GM08714 (cell line): ENCODE results near the gene PPFIBP2.

Experiments
- H3K4me3 ChIP-seq: fragments of 200-500 bp; sonication (Bioruptor generic); 2 replicates; pipeline ENCODE4 v1.5.1; 2014; ENCODE audit warnings: mild to moderate bottlenecking, low read length, inconsistent platforms
- ZNF274 ChIP-seq: IDR thresholded peaks from 2 replicates; pipeline ENCODE4 v1.6.1; 2012; ENCODE audit warnings: mild to moderate bottlenecking, low read depth, low read length

PPFIBP2 gene

GRCh38 chr11:7612056-7612660, 98.4 kb downstream of the PPFIBP2 start:
- TF ChIP-seq ZNF274 = no peak
- no peak overlapping the region for H3K4me3 ChIP-seq

GRCh38 chr11:7612661-7613393, 99.0 kb downstream of the PPFIBP2 start:
- H3K4me3 ChIP-seq = no peak overlapping the region
- TF ChIP-seq ZNF274 = no peak

DNA sequence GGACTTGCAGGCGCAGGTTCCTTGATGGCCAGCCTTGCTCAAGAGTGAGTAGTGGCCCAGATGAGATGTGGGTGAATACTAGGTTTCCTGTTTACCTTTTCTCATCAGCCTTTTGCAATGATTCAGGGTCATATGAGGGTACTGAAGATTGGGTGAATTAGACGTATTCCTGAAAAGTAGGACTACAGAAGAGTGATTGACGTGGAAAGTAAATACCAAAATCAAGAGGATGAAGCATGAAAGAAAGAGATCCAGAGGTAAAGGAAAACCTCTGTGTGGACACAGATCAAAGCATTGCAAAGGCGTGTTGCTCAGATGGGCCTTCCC, 99.6 kb downstream of the PPFIBP2 start:
- no peak for TF ChIP-seq ZNF274
- H3K4me3 ChIP-seq = no peak overlapping the region

- H3K4me3 ChIP-seq = no peak overlapping the region
- TF ChIP-seq ZNF274 = no peak
These were observed 100.9 kb downstream of the PPFIBP2 start for GRCh38 chr11:7614656-7615055.

GRCh38 chr11:7617032-7617431, 103.2 kb downstream of the PPFIBP2 start:
- no peak overlapping the region for H3K4me3 ChIP-seq
- TF ChIP-seq ZNF274 = no peak

- H3K4me3 ChIP-seq = no peak overlapping the region
- TF ChIP-seq ZNF274 = no peak
These were observed 105.5 kb downstream of the PPFIBP2 start for GRCh38 chr11:7619322-7619721.

- no peak for TF ChIP-seq ZNF274
- no peak overlapping the region for H3K4me3 ChIP-seq
These were observed 107.3 kb downstream of the PPFIBP2 start for GRCh38 chr11:7621090-7621489.

DNA sequence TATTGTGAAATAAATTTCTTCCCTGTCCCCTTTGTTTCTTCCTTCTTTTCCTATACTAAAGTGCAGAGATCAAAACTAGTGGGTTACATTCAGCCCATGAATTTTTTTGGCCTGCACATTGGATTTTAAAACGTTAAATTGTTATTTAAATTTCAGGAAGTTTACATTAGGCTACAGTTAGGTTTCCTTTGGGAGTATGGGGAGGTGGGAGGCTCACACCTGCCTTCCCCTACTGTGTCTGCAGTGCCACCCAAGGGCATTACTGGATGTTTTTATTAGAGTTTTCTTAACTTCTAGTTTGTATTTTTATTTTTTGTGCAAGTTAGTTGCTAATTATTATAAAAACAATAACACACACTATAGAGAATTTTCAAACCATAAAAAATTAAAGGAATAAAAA, 107.8 kb downstream of the PPFIBP2 start:
- TF ChIP-seq ZNF274 = no peak
- H3K4me3 ChIP-seq = no peak overlapping the region

- no peak for TF ChIP-seq ZNF274
- no peak overlapping the region for H3K4me3 ChIP-seq
These were observed 108.9 kb downstream of the PPFIBP2 start for GRCh38 chr11:7622721-7623120.

DNA sequence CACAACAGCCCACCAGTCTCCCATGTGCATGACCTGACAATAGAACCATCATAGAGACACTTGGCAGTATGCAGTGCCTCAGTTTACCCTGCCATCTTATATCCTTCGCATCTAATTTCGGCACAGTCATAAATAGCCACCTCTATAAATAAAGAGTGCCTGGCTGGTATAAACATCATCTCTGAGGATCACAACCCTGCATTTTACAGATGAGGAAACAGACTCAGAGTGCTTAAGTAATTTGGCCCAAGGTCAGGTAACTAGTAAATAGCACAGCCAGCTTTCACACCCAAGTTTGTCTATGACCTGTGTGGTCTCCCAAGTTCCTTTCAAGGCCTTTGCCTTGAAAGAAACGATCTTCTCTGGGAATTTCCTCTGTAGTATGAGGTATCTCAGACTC, 114.9 kb downstream of the PPFIBP2 start:
- no peak for TF ChIP-seq ZNF274

GRCh38 chr11:7630002-7630401, 116.2 kb downstream of the PPFIBP2 start:
- H3K4me3 ChIP-seq = no peak overlapping the region
- TF ChIP-seq ZNF274 = no peak

More for the DNA sequence above, 114.9 kb downstream of the PPFIBP2 start:
- no peak overlapping the region for H3K4me3 ChIP-seq

GRCh38 chr11:7632211-7632610, 118.4 kb downstream of the PPFIBP2 start:
- TF ChIP-seq ZNF274 = no peak
- H3K4me3 ChIP-seq = no peak overlapping the region

- TF ChIP-seq ZNF274 = no peak
- H3K4me3 ChIP-seq = no peak overlapping the region
These were observed 121.3 kb downstream of the PPFIBP2 start for GRCh38 chr11:7635137-7635536.

GRCh38 chr11:7635708-7636107, 121.9 kb downstream of the PPFIBP2 start:
- TF ChIP-seq ZNF274 = no peak
- no peak overlapping the region for H3K4me3 ChIP-seq

DNA sequence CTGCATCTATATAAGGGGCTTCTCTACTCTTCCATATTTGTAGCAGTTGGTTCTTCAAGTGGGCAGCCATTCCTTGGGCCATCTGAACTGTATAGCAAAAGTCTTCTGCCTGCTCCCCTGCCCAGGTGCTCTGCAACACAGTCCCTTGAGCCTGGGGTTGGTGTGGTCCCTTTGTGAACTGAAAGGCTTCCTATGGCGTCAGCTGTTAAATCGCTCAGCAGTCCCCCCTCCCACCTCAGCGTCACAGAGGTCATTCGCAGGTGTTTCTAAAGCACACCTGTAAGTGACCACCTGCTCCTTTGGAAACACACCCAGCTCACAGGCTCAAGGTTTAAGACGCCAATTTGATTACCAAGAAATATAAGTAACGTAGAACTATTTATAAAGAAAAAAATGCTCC, 122.6 kb downstream of the PPFIBP2 start:
- no peak overlapping the region for H3K4me3 ChIP-seq
- TF ChIP-seq ZNF274 = no peak

- H3K4me3 ChIP-seq = no peak overlapping the region
- TF ChIP-seq ZNF274 = no peak
These were observed 123.8 kb downstream of the PPFIBP2 start for GRCh38 chr11:7637447-7638157.
